Stomach (tissue), 9 donors: ENCODE results near the gene DEFB124. TPM values are rescaled to one million over a fixed set of nuclear protein-coding genes. Genes with fewer than 3 reads are reported as not detected.

Source experiments
- DNase-seq, 2 donors: peaks; one replicate each; pipeline versions ENCODE4 v3.0.0 to v3.0.0-alpha.2; 2013 to 2019
- H3K27ac ChIP-seq, 5 donors: fragments of 200-600 bp in 4 of 5; sonication (generic) in 4 of 5; one replicate each; pipeline ENCODE4 v1.5.1; 2013 to 2019; ENCODE audit warnings: mild to moderate bottlenecking in 1 of 5, moderate library complexity in 1 of 5
- H3K27me3 ChIP-seq, 3 donors: fragments of 200-600 bp; sonication (generic); one replicate each; pipeline ENCODE4 v1.5.1; 2017 to 2019; ENCODE audit warnings: mixed run types in 1 of 3
- H3K36me3 ChIP-seq, 4 donors: fragments of 200-600 bp; sonication (generic); 1 replicate in 3 of 4; 2 replicates in 1 of 4; pipeline ENCODE4 v1.5.1; 2016 to 2019
- H3K4me1 ChIP-seq, 4 donors: fragments of 200-600 bp; sonication (generic); one replicate each; pipeline ENCODE4 v1.5.1; 2016 to 2019
- H3K4me3 ChIP-seq, 4 donors: fragments of 200-600 bp; sonication (generic) in 3 of 4; one replicate each; pipeline ENCODE4 v1.5.1; 2016 to 2019; ENCODE audit warnings: mild to moderate bottlenecking in 1 of 4
- H3K9me3 ChIP-seq, 4 donors: fragments of 200-600 bp; sonication (generic); one replicate each; pipeline ENCODE4 v1.5.1; 2016 to 2019
- CTCF ChIP-seq, 7 experiments: fragments of 450-650 bp in 4 of 7; fragments of 200-600 bp in 3 of 7; sonication (generic) in 3 of 7; IDR thresholded peaks; one replicate each; pipeline ENCODE4 v1.5.1; 2016 to 2019; ENCODE audit warnings: antibody characterized with exemption in 7 of 7, control low read depth in 2 of 7, mild to moderate bottlenecking in 1 of 7
- EP300 ChIP-seq: sonication (generic); formaldehyde crosslinking; IDR thresholded peaks from one replicate; pipeline ENCODE4 v1.6.1; 2017; ENCODE audit warnings: antibody characterized with exemption
- POLR2A ChIP-seq, 4 donors: fragments of 450-650 bp; IDR thresholded peaks; one replicate each; pipeline ENCODE4 v1.6.1; 2016; ENCODE audit warnings: antibody characterized with exemption in 4 of 4, control low read depth in 2 of 4, mild to moderate bottlenecking in 1 of 4, moderate library complexity in 1 of 4
- POLR2AphosphoS5 ChIP-seq, 3 donors: sonication (generic); formaldehyde crosslinking; IDR thresholded peaks; one replicate each; pipeline ENCODE4 v1.6.1; 2016; ENCODE audit warnings: antibody characterized with exemption in 3 of 3
- WGBS, 5 donors: extraction: QIAGEN DNeasy Blood & Tissue Kit in 3 of 5; methylation state at CpG; one replicate each; pipeline versions ENCODE4 v1.1.5 to v1.1.7; 2013 to 2018; 5-methylcytosine and 5-hydroxymethylcytosine counted together
- intact Hi-C: fragments of 100-400 bp; cut with DNase I; formaldehyde crosslinking; loops from one replicate; pipeline ENCODE4 v1.15.1; 2023; ENCODE audit warnings: low total_unique reads
- polyA plus RNA-seq, 3 donors: library from polyadenylated mRNA; stranded (reverse); fragments of 200-250 nt; gene quantifications; one replicate each; pipeline ENCODE4 v1.2.3, GENCODE V29; 2013
- total RNA-seq, 5 donors: library from RNA; depleted of rRNA; stranded (reverse); fragments of >200 nt; gene quantifications; one replicate each; pipeline versions ENCODE4 v1.1.0 to v1.2.3, GENCODE V29; 2014 to 2016
- donor health status: healthy with polysubstance abuse.
- donor health status: Bipolar disorder and iron deficiency.
- donor health status: healthy.

The DEFB124 gene
- total and polyA plus RNA-seq, 8 donors = 0.28 to 1.1 TPM; not detected in 6

GRCh38 chr20:31517373-31517772 lies 42.4 kb upstream of the DEFB124 start:
- Histone ChIP-seq H3K4me3 (peak overlapping the region in 2 of 4 donors; percentile 92 to 97), H3K36me3 (peaks cover 0 to 40% (median 35%) of the 10 kb centered on the region in 4 donors), H3K27me3 (no peaks in the 10 kb centered on the region), H3K9me3 (no peaks in the 10 kb centered on the region), H3K27ac (peak overlapping the region in 3 of 5 donors; percentile 45 to 92 (median 64)), H3K4me1 (peaks cover 44 to 80% (median 63%) of the 10 kb centered on the region in 4 donors)
- 36 to 62% (median 45%) methylated on average over 4 of the region's 4 CpGs for WGBS, 5 donors
- peak; percentile 51 to 74 for DNase-seq
- no peak for TF ChIP-seq POLR2A (IDR thresholded peaks at IDR 0.05)
- peak in 1 of 3 donors; percentile 19 for TF ChIP-seq POLR2AphosphoS5 (IDR thresholded peaks at IDR 0.05)
- TF ChIP-seq CTCF (IDR thresholded peaks at IDR 0.05) = no peak
- TF ChIP-seq EP300 = no peak
- intact Hi-C loops = no loop called here

GRCh38 chr20:31516651-31517050 lies 41.7 kb upstream of the DEFB124 start:
- TF ChIP-seq EP300 = no peak
- no peak for TF ChIP-seq POLR2AphosphoS5 (IDR thresholded peaks at IDR 0.05)
- TF ChIP-seq POLR2A (IDR thresholded peaks at IDR 0.05) = no peak
- no peak for TF ChIP-seq CTCF (IDR thresholded peaks at IDR 0.05)
- Histone ChIP-seq H3K4me1 (peaks cover 42 to 72% (median 61%) of the 10 kb centered on the region in 4 donors), H3K27ac (peak overlapping the region in 4 of 5 donors; percentile 14 to 92 (median 68)), H3K27me3 (no peaks in the 10 kb centered on the region), H3K36me3 (peaks cover 0 to 38% (median 31%) of the 10 kb centered on the region in 4 donors), H3K4me3 (peak overlapping the region in 3 of 4 donors; percentile 92 to 97 (median 92)), H3K9me3 (no peaks in the 10 kb centered on the region)
- WGBS, 5 donors = 69 to 97% (median 82%) methylated on average over 2 of the region's 2 CpGs
- DNase-seq = no peak
- intact Hi-C loops = no loop called here

GRCh38 chr20:31516166-31516565 lies 41.2 kb upstream of the DEFB124 start:
- WGBS, 5 donors = 72 to 86% (median 83%) methylated on average over 4 of the region's 4 CpGs
- TF ChIP-seq POLR2AphosphoS5 (IDR thresholded peaks at IDR 0.05) (no peak), EP300 (no peak), CTCF (IDR thresholded peaks at IDR 0.05) (no peak), POLR2A (IDR thresholded peaks at IDR 0.05) (no peak)
- DNase-seq = no peak
- Histone ChIP-seq H3K36me3 (peaks cover 0 to 35% (median 28%) of the 10 kb centered on the region in 4 donors), H3K27me3 (no peaks in the 10 kb centered on the region), H3K4me1 (peaks cover 37 to 68% (median 58%) of the 10 kb centered on the region in 4 donors), H3K4me3 (peak overlapping the region; percentile 86 to 97 (median 92)), H3K27ac (peak overlapping the region in 4 of 5 donors; percentile 14 to 92 (median 89)), H3K9me3 (no peaks in the 10 kb centered on the region)
- intact Hi-C loops = no loop called here

- H3K27me3 ChIP-seq = no peaks in the 10 kb centered on the region
- peak overlapping the region in 4 of 5 donors; percentile 88 to 92 (median 89) for H3K27ac ChIP-seq
- DNase-seq = no peak
- peak overlapping the region; percentile 86 to 97 (median 92) for H3K4me3 ChIP-seq
- peaks cover 0 to 31% (median 25%) of the 10 kb centered on the region in 4 donors for H3K36me3 ChIP-seq
- TF ChIP-seq POLR2A (IDR thresholded peaks at IDR 0.05) (no peak), POLR2AphosphoS5 (IDR thresholded peaks at IDR 0.05) (no peak), CTCF (IDR thresholded peaks at IDR 0.05) (no peak), EP300 (no peak)
- H3K4me1 ChIP-seq = peaks cover 36 to 64% (median 55%) of the 10 kb centered on the region in 4 donors
- no peaks in the 10 kb centered on the region for H3K9me3 ChIP-seq
- intact Hi-C loops = no loop called here
- WGBS, 5 donors = 37 to 75% (median 53%) methylated on average over 3 of the region's 3 CpGs
Observed at GRCh38 chr20:31515775-31516107, 40.8 kb upstream of the DEFB124 start.
